SU-DHL-6 (cell line): ENCODE measurements around the gene TYW3.

Experiments
- CTCF ChIP-seq: fragments of 200-600 bp; sonication (generic); IDR thresholded peaks from one replicate; pipeline ENCODE4 v1.5.1; 2017; ENCODE audit warnings: antibody characterized with exemption, mild to moderate bottlenecking, low read length, moderate library complexity; ENCODE audit not compliant: insufficient read depth, poor library complexity, severe bottlenecking
- EZH2phosphoT487 ChIP-seq: fragments of 200-600 bp; sonication (generic), shearing (Covaris generic); conservative IDR thresholded peaks from 2 replicates; pipeline ENCODE4 v1.6.1; 2018; ENCODE audit warnings: mild to moderate bottlenecking, antibody characterized with exemption, low read length, moderate library complexity, mixed read lengths

- TF ChIP-seq CTCF (no peak), EZH2phosphoT487 (no peak)
Measured at GRCh38 chr1:74731399-74732052, 1.4 kb upstream of the TYW3 start.
